Upper lobe of left lung (tissue), 4 donors: ENCODE results near the gene UBE2E2.

Experiments
- CTCF ChIP-seq, 6 experiments: fragments of 450-650 bp in 4 of 6; fragments of 200-600 bp in 2 of 6; sonication (generic) in 2 of 6; IDR thresholded peaks; one replicate each; pipeline ENCODE4 v1.5.1; 2016 to 2019; ENCODE audit warnings: antibody characterized with exemption in 6 of 6
- EP300 ChIP-seq, 4 donors: sonication (generic); formaldehyde crosslinking; IDR thresholded peaks; one replicate each; pipeline ENCODE4 v1.5.1; 2017; ENCODE audit warnings: antibody characterized with exemption in 4 of 4, control low read depth in 2 of 4
- POLR2A ChIP-seq, 4 donors: fragments of 450-650 bp; IDR thresholded peaks; one replicate each; pipeline ENCODE4 v1.5.1; 2016 to 2017; ENCODE audit warnings: antibody characterized with exemption in 4 of 4, mild to moderate bottlenecking in 2 of 4
- POLR2AphosphoS5 ChIP-seq, 2 donors: sonication (generic); formaldehyde crosslinking; IDR thresholded peaks; one replicate each; pipeline ENCODE4 v1.5.1; 2017; ENCODE audit warnings: antibody characterized with exemption in 2 of 2

- TF ChIP-seq CTCF (IDR thresholded peaks at IDR 0.05): no peak
- TF ChIP-seq POLR2AphosphoS5 (IDR thresholded peaks at IDR 0.05): no peak
- no peak for TF ChIP-seq POLR2A (IDR thresholded peaks at IDR 0.05)
- no peak for TF ChIP-seq EP300 (IDR thresholded peaks at IDR 0.05)
Measured at GRCh38 chr3:23288715-23289114, 85.6 kb downstream of the UBE2E2 start.
